ENCODE data around the gene TGM5. TPM values are rescaled to one million over a fixed set of nuclear protein-coding genes. Genes with fewer than 3 reads are reported as not detected.

The TGM5 gene
- polyA plus RNA-seq, 2 of the 4 experiments (the other 2 are of a cell fraction) = not detected

- no peak for ATAC-seq
- no peak for TF ChIP-seq CTCF (IDR thresholded peaks at IDR 0.05)
- TF ChIP-seq HMGXB4 (CRISPR knock-in tag; IDR thresholded peaks at IDR 0.05; ENCODE audit: borderline replicate concordance) = no peak
- no peak for TF ChIP-seq SMC3 (IDR thresholded peaks at IDR 0.05)
- TF ChIP-seq JUN (IDR thresholded peaks at IDR 0.05) = no peak
- no peak for TF ChIP-seq HOXB13 (CRISPR knock-in tag; IDR thresholded peaks at IDR 0.05; ENCODE audit: low read depth)
- TF ChIP-seq HOXB5 (CRISPR knock-in tag; IDR thresholded peaks at IDR 0.05) = no peak
- no peak for TF ChIP-seq MAZ (IDR thresholded peaks at IDR 0.05; ENCODE audit: borderline replicate concordance, low read depth, low read length)
- no peak for TF ChIP-seq FOSB (CRISPR knock-in tag; IDR thresholded peaks at IDR 0.05)
- no peak for TF ChIP-seq KDM5A (IDR thresholded peaks at IDR 0.05)
- TF ChIP-seq KDM1A (IDR thresholded peaks at IDR 0.05; ENCODE audit: low read depth) = no peak
- DNase-seq (ENCODE audit: low read depth in 1 of 2, low spot score in 1 of 2) = no peak
- WGBS (ENCODE audit: missing lambda C conversion rate) = 93% methylated on average over 2 of the region's 2 CpGs
- FAIRE-seq = no peak
- Histone ChIP-seq H3K4me2 (no peak overlapping the region), H3K9me3 (no peaks in the 10 kb centered on the region), H3K27ac (no peak overlapping the region), H3K4me3 (no peak overlapping the region), H3K4me1 (no peaks in the 10 kb centered on the region)
- ChIA-PET CTCF (interaction anchor here (0.8 to 6.4 kb wide), 5 partner anchors 9 to 268 kb away, joined by 3 to 34 read pairs (median 8); partner anchors contain the start of gene CCNDBP1), POLR2A (no interaction called here)
Measured at GRCh38 chr15:43194795-43195194, 71.9 kb downstream of the TGM5 start.

GRCh38 chr15:43193710-43194109 is 73.0 kb downstream of the TGM5 start:
- no peak for ATAC-seq
- TF ChIP-seq CTCF (IDR thresholded peaks at IDR 0.05) (no peak), RNF2 (IDR thresholded peaks at IDR 0.05; ENCODE audit: borderline replicate concordance, low read depth) (no peak), TFCP2L1 (CRISPR knock-in tag; IDR thresholded peaks at IDR 0.05) (no peak), HES2 (IDR thresholded peaks at IDR 0.05) (no peak), NFE2L2 (conservative IDR thresholded peaks at IDR 0.05; ENCODE audit: low read length) (no peak)
- Histone ChIP-seq H3K4me3 (no peak overlapping the region), H3K27ac (no peak overlapping the region), H3K4me2 (no peak overlapping the region), H3K9me3 (no peaks in the 10 kb centered on the region), H3K4me1 (no peaks in the 10 kb centered on the region)
- DNase-seq (ENCODE audit: low read depth in 1 of 2, low spot score in 1 of 2) = no peak
- WGBS (ENCODE audit: missing lambda C conversion rate) = 77% methylated on average over 2 of the region's 2 CpGs
- ChIA-PET POLR2A (interaction anchor here (0.6 kb wide), 2 partner anchors 47 to 88 kb away, joined by 3 to 4 read pairs; partner anchors contain the start of gene UBR1), CTCF (interaction anchor here (1.2 to 3.6 kb wide), 2 partner anchors 10 to 92 kb away, joined by 6 to 18 read pairs; no protein-coding TSS in a partner anchor)
- no peak for FAIRE-seq

- POLR2A ChIA-PET = interaction anchor here (1.0 kb wide), 1 partner anchor 14 kb away, joined by 3 read pairs; no protein-coding TSS in a partner anchor
- FAIRE-seq (no peak), DNase-seq (ENCODE audit: low read depth in 1 of 2, low spot score in 1 of 2) (no peak), ATAC-seq (no peak)
- H3K9me3 ChIP-seq = no peaks in the 10 kb centered on the region
- no peak overlapping the region for H3K4me2 ChIP-seq
- no peak overlapping the region for H3K27ac ChIP-seq
- H3K4me3 ChIP-seq = no peak overlapping the region
- TF ChIP-seq RNF2 (IDR thresholded peaks at IDR 0.05; ENCODE audit: borderline replicate concordance, low read depth) (no peak), POLR2AphosphoS2 (conservative IDR thresholded peaks at IDR 0.05; ENCODE audit: low read length) (no peak), RCOR1 (IDR thresholded peaks at IDR 0.05; ENCODE audit: low read depth, low read length) (no peak), JUN (IDR thresholded peaks at IDR 0.05) (no peak), FOSL2 (IDR thresholded peaks at IDR 0.05) (no peak), FOSL2 (CRISPR knock-in tag; IDR thresholded peaks at IDR 0.05) (no peak), HOXB5 (CRISPR knock-in tag; IDR thresholded peaks at IDR 0.05) (no peak), CHD2 (IDR thresholded peaks at IDR 0.05; ENCODE audit: low read length, partially characterized antibody) (no peak), JUNB (IDR thresholded peaks at IDR 0.05) (no peak), USF2 (IDR thresholded peaks at IDR 0.05) (no peak), ZSCAN20 (CRISPR knock-in tag; IDR thresholded peaks at IDR 0.05) (no peak), KDM1A (IDR thresholded peaks at IDR 0.05; ENCODE audit: low read depth) (no peak), EHF (CRISPR knock-in tag; IDR thresholded peaks at IDR 0.05) (no peak), ZNF302 (CRISPR knock-in tag; IDR thresholded peaks at IDR 0.05) (no peak), POLR2A (IDR thresholded peaks at IDR 0.05; ENCODE audit: low read length) (no peak), TP53 (CRISPR knock-in tag; IDR thresholded peaks at IDR 0.05) (no peak), GATA3 (IDR thresholded peaks at IDR 0.05; ENCODE audit: borderline replicate concordance) (no peak), MAZ (IDR thresholded peaks at IDR 0.05; ENCODE audit: borderline replicate concordance, low read depth, low read length) (no peak), RAD21 (conservative IDR thresholded peaks at IDR 0.05 in 1 of 2, IDR thresholded peaks at IDR 0.05 in 1 of 2) (no peak)
- CTCF ChIA-PET = interaction anchor here (1.0 to 1.7 kb wide), 3 partner anchors 15 to 96 kb away, joined by 4 to 19 read pairs (median 10); no protein-coding TSS in a partner anchor
- WGBS (ENCODE audit: missing lambda C conversion rate) = 100% methylated on average over 1 of the region's 1 CpG
- H3K4me1 ChIP-seq = peaks cover 6% of the 10 kb centered on the region; the same call in 2 of the 3 replicates
Measured at GRCh38 chr15:43190178-43190577, 76.5 kb downstream of the TGM5 start.

All from A549 (cell line).